ENCODE data around the gene PARN. TPM values are rescaled to one million over a fixed set of nuclear protein-coding genes. Genes with fewer than 3 reads are reported as not detected.

PARN gene
- total and polyA plus RNA-seq, 2 of the 8 experiments (the other 6 are each of a cell fraction or from before 2014, with no cell fraction given), result 24.5 to 44.6 TPM

DNA sequence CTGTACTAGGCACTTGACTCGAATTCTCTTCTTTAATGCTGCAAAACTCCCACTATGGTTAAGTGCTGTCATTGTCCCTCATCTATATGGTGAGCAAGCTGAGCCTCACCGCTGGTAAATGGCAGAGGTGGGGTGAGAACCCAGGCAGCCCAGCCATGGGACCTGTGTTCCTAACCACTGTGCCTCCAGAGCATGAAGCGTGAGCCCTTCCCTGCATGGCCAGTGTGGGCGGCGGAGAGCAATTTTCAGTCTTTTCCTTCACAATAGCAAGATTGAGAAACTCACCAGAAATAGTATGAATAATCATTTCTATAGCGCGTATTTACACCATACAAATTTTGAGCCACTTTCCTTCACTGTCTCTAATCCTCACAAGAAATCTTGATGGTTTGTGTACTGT is 11.9 kb upstream of the PARN start (continued):
- TF ChIP-seq, protein P1, sequence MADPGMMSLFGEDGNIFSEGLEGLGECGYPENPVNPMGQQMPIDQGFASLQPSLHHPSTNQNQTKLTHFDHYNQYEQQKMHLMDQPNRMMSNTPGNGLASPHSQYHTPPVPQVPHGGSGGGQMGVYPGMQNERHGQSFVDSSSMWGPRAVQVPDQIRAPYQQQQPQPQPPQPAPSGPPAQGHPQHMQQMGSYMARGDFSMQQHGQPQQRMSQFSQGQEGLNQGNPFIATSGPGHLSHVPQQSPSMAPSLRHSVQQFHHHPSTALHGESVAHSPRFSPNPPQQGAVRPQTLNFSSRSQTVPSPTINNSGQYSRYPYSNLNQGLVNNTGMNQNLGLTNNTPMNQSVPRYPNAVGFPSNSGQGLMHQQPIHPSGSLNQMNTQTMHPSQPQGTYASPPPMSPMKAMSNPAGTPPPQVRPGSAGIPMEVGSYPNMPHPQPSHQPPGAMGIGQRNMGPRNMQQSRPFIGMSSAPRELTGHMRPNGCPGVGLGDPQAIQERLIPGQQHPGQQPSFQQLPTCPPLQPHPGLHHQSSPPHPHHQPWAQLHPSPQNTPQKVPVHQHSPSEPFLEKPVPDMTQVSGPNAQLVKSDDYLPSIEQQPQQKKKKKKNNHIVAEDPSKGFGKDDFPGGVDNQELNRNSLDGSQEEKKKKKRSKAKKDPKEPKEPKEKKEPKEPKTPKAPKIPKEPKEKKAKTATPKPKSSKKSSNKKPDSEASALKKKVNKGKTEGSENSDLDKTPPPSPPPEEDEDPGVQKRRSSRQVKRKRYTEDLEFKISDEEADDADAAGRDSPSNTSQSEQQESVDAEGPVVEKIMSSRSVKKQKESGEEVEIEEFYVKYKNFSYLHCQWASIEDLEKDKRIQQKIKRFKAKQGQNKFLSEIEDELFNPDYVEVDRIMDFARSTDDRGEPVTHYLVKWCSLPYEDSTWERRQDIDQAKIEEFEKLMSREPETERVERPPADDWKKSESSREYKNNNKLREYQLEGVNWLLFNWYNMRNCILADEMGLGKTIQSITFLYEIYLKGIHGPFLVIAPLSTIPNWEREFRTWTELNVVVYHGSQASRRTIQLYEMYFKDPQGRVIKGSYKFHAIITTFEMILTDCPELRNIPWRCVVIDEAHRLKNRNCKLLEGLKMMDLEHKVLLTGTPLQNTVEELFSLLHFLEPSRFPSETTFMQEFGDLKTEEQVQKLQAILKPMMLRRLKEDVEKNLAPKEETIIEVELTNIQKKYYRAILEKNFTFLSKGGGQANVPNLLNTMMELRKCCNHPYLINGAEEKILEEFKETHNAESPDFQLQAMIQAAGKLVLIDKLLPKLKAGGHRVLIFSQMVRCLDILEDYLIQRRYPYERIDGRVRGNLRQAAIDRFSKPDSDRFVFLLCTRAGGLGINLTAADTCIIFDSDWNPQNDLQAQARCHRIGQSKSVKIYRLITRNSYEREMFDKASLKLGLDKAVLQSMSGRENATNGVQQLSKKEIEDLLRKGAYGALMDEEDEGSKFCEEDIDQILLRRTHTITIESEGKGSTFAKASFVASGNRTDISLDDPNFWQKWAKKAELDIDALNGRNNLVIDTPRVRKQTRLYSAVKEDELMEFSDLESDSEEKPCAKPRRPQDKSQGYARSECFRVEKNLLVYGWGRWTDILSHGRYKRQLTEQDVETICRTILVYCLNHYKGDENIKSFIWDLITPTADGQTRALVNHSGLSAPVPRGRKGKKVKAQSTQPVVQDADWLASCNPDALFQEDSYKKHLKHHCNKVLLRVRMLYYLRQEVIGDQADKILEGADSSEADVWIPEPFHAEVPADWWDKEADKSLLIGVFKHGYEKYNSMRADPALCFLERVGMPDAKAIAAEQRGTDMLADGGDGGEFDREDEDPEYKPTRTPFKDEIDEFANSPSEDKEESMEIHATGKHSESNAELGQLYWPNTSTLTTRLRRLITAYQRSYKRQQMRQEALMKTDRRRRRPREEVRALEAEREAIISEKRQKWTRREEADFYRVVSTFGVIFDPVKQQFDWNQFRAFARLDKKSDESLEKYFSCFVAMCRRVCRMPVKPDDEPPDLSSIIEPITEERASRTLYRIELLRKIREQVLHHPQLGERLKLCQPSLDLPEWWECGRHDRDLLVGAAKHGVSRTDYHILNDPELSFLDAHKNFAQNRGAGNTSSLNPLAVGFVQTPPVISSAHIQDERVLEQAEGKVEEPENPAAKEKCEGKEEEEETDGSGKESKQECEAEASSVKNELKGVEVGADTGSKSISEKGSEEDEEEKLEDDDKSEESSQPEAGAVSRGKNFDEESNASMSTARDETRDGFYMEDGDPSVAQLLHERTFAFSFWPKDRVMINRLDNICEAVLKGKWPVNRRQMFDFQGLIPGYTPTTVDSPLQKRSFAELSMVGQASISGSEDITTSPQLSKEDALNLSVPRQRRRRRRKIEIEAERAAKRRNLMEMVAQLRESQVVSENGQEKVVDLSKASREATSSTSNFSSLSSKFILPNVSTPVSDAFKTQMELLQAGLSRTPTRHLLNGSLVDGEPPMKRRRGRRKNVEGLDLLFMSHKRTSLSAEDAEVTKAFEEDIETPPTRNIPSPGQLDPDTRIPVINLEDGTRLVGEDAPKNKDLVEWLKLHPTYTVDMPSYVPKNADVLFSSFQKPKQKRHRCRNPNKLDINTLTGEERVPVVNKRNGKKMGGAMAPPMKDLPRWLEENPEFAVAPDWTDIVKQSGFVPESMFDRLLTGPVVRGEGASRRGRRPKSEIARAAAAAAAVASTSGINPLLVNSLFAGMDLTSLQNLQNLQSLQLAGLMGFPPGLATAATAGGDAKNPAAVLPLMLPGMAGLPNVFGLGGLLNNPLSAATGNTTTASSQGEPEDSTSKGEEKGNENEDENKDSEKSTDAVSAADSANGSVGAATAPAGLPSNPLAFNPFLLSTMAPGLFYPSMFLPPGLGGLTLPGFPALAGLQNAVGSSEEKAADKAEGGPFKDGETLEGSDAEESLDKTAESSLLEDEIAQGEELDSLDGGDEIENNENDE (IDR thresholded peaks at IDR 0.05; ENCODE audit: insufficient replicate concordance, low read length), result no peak
- TF ChIP-seq NANOG (IDR thresholded peaks at IDR 0.05; ENCODE audit: insufficient read depth, low read depth, low read length, poor library complexity, severe bottlenecking), result no peak
- TF ChIP-seq GTF2F1 (IDR thresholded peaks at IDR 0.05; ENCODE audit: borderline replicate concordance, low read depth, low read length), result no peak
- no peak for TF ChIP-seq NRF1 (IDR thresholded peaks at IDR 0.05; ENCODE audit: low read depth, low read length)
- no peak for TF ChIP-seq CTBP2 (IDR thresholded peaks at IDR 0.05; ENCODE audit: borderline replicate concordance, insufficient read depth, insufficient read length, low read length)
- no peak for TF ChIP-seq FOSL1 (IDR thresholded peaks at IDR 0.05; ENCODE audit: insufficient read depth, low read depth, low read length)
- peak in 1 of 2 experiments; percentile 22; a peak in 1 of 3 replicates for TF ChIP-seq POLR2A (IDR thresholded peaks at IDR 0.05; ENCODE audit: control extremely low read depth in 1 of 2, low read depth in 2 of 2, low read length in 2 of 2)
- TF ChIP-seq, protein P2, sequence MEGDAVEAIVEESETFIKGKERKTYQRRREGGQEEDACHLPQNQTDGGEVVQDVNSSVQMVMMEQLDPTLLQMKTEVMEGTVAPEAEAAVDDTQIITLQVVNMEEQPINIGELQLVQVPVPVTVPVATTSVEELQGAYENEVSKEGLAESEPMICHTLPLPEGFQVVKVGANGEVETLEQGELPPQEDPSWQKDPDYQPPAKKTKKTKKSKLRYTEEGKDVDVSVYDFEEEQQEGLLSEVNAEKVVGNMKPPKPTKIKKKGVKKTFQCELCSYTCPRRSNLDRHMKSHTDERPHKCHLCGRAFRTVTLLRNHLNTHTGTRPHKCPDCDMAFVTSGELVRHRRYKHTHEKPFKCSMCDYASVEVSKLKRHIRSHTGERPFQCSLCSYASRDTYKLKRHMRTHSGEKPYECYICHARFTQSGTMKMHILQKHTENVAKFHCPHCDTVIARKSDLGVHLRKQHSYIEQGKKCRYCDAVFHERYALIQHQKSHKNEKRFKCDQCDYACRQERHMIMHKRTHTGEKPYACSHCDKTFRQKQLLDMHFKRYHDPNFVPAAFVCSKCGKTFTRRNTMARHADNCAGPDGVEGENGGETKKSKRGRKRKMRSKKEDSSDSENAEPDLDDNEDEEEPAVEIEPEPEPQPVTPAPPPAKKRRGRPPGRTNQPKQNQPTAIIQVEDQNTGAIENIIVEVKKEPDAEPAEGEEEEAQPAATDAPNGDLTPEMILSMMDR (IDR thresholded peaks at IDR 0.05; ENCODE audit: control extremely low read depth in 1 of 3, insufficient read depth in 1 of 3, low read depth in 1 of 3, low read length in 3 of 3), result peak; percentile 19 to 46 (median 31); a peak in 3 of 4 replicates
- peak; percentile 26; the same call in 1 of the 2 replicates for TF ChIP-seq KDM1A (IDR thresholded peaks at IDR 0.05; ENCODE audit: borderline replicate concordance, low read length)
